GM23338 (cell line): ENCODE results near the gene LRP1B. TPM values are rescaled to one million over a fixed set of nuclear protein-coding genes. Genes with fewer than 3 reads are reported as not detected.
A peak's percentile ranks its signal among the peaks of the same experiment; 100 is the strongest.

Experiments
- ATAC-seq: fragments of 200-7000 bp; cut with Tn5 transposase; 3 replicates; pipeline ENCODE4 v1.9.1; 2020
- DNase-seq: peaks from one replicate; pipeline ENCODE4 v3.0.0-alpha.2; 2015; ENCODE audit warnings: low spot score
- H2AFZ ChIP-seq: fragments of 200-600 bp; sonication (generic); 2 replicates; pipeline ENCODE4 v1.8.0; 2016; ENCODE audit warnings: antibody characterized with exemption, mild to moderate bottlenecking, moderate library complexity
- H3F3A ChIP-seq: fragments of 200-600 bp; sonication (generic); replicated peaks from 2 replicates; pipeline ENCODE4 v1.8.0; 2017; ENCODE audit warnings: antibody characterized with exemption, mixed run types, low read depth
- H3K27ac ChIP-seq: fragments of 200-600 bp; sonication (generic); 2 replicates; pipeline ENCODE4 v1.6.1; 2016; ENCODE audit warnings: low read depth
- H3K27me3 ChIP-seq: fragments of 200-600 bp; sonication (generic); 2 replicates; pipeline ENCODE4 v1.8.0; 2016; ENCODE audit warnings: mild to moderate bottlenecking, mixed run types, moderate library complexity; ENCODE audit not compliant: insufficient read depth
- H3K36me3 ChIP-seq: fragments of 200-600 bp; sonication (generic); 2 replicates; pipeline ENCODE4 v1.8.0; 2016; ENCODE audit warnings: mild to moderate bottlenecking; ENCODE audit not compliant: insufficient read depth
- H3K4me1 ChIP-seq: fragments of 200-600 bp; sonication (generic); 2 replicates; pipeline ENCODE4 v1.8.0; 2016; ENCODE audit warnings: mild to moderate bottlenecking, moderate library complexity; ENCODE audit not compliant: insufficient read depth
- H3K4me2 ChIP-seq: fragments of 200-600 bp; sonication (generic); 2 replicates; pipeline ENCODE4 v1.7.1; 2017; ENCODE audit warnings: mixed run types
- H3K4me3 ChIP-seq: fragments of 200-600 bp; sonication (generic); 2 replicates; pipeline ENCODE4 v1.6.1; 2016; ENCODE audit warnings: mixed run types
- H3K79me2 ChIP-seq: fragments of 200-600 bp; sonication (generic); replicated peaks from 2 replicates; pipeline ENCODE4 v1.8.0; 2017; ENCODE audit warnings: mild to moderate bottlenecking; ENCODE audit not compliant: insufficient read depth
- H3K9me2 ChIP-seq: fragments of 200-600 bp; sonication (generic); 2 replicates; pipeline ENCODE4 v1.8.0; 2017; ENCODE audit not compliant: insufficient read depth
- H4K20me1 ChIP-seq: fragments of 200-600 bp; sonication (generic); replicated peaks from 2 replicates; pipeline ENCODE4 v1.8.0; 2017; ENCODE audit warnings: mild to moderate bottlenecking; ENCODE audit not compliant: insufficient read depth
- H3K27ac Mint-ChIP-seq: 2 replicates; pipeline ENCODE4 v1.8.0; 2020; ENCODE audit warnings: inconsistent platforms, mild to moderate bottlenecking, moderate library complexity, mixed read lengths
- H3K27me3 Mint-ChIP-seq: 3 replicates; pipeline ENCODE4 v1.8.0; 2022; ENCODE audit warnings: low read depth, mild to moderate bottlenecking, moderate library complexity, mixed read lengths, inconsistent platforms; ENCODE audit not compliant: insufficient read depth, poor library complexity
- H3K36me3 Mint-ChIP-seq: 3 replicates; pipeline ENCODE4 v1.8.0; 2021; ENCODE audit warnings: low read depth, mild to moderate bottlenecking, inconsistent platforms, moderate library complexity, mixed read lengths
- H3K4me1 Mint-ChIP-seq: 3 replicates; pipeline ENCODE4 v1.8.0; 2020; ENCODE audit warnings: mild to moderate bottlenecking, inconsistent platforms, mixed read lengths
- H3K4me3 Mint-ChIP-seq: 3 replicates; pipeline ENCODE4 v1.8.0; 2021; ENCODE audit warnings: moderate library complexity, mild to moderate bottlenecking, inconsistent platforms, mixed read lengths
- H3K9me3 Mint-ChIP-seq: 3 replicates; pipeline ENCODE4 v1.8.0; 2020; ENCODE audit warnings: moderate library complexity, mild to moderate bottlenecking, inconsistent platforms, mixed read lengths
- JUNB ChIP-seq: IDR thresholded peaks from one replicate; pipeline ENCODE4 v1.6.1; 2016; ENCODE audit warnings: antibody characterized with exemption; ENCODE audit not compliant: unreplicated experiment
- polyA plus RNA-seq: library from polyadenylated mRNA; unstranded; fragments of >200 nt; fragmentation: Nextera tagmentation; extraction: Ambion mirVana; gene quantifications from 2 replicates; pipeline ENCODE4 v1.2.1, GENCODE V29; 2016
- total RNA-seq: library from RNA; depleted of rRNA; stranded (reverse); fragments of >200 nt; shearing (Covaris generic); gene quantifications from 2 replicates; pipeline ENCODE4 v1.2.3, GENCODE V29; 2014
- TF ChIP-seq, protein P1 (sequence below), 2 experiments: fragments of 200-600 bp in 1 of 2; sonication (generic) in 1 of 2; conservative IDR thresholded peaks; 2 replicates each; pipeline versions ENCODE4 v1.5.1 to v1.6.1; 2016 to 2017; ENCODE audit warnings: antibody characterized with exemption in 2 of 2, low read depth in 2 of 2, mild to moderate bottlenecking in 2 of 2, moderate library complexity in 1 of 2
- TF ChIP-seq, protein P2 (sequence below): fragments of 250-450 bp; sonication (Bioruptor Pico); IDR thresholded peaks from 2 replicates; pipeline ENCODE4 v1.5.0; 2020; ENCODE audit warnings: mild to moderate bottlenecking, moderate library complexity

The LRP1B gene
- total and polyA plus RNA-seq, 2 experiments from 2014 or later = 0.15 to 0.97 TPM

GRCh38 chr2:141411419-141411818 is 719.4 kb downstream of the LRP1B start:
- H3K27ac Mint-ChIP-seq = no peak overlapping the region
- H3K4me1 Mint-ChIP-seq = no peaks in the 10 kb centered on the region
- no peaks in the 10 kb centered on the region for H3K4me1 ChIP-seq
- no peaks in the 10 kb centered on the region for H3F3A ChIP-seq
- TF ChIP-seq JUNB = no peak
- no peaks in the 10 kb centered on the region for H3K9me2 ChIP-seq
- no peak overlapping the region for H3K4me3 ChIP-seq
- no peak overlapping the region for H3K4me3 Mint-ChIP-seq
- no peaks in the 10 kb centered on the region for H3K36me3 ChIP-seq
- no peak overlapping the region for H3K4me2 ChIP-seq
- no peaks in the 10 kb centered on the region for H3K79me2 ChIP-seq
- peaks cover 7% of the 10 kb centered on the region; the same call in 1 of the 3 replicates for H3K36me3 Mint-ChIP-seq
- DNase-seq = no peak
- no peak overlapping the region for H2AFZ ChIP-seq
- peaks cover 8% of the 10 kb centered on the region; the same call in 2 of the 3 replicates for H3K9me3 Mint-ChIP-seq
- H3K27me3 Mint-ChIP-seq = peaks cover 4% of the 10 kb centered on the region
- H4K20me1 ChIP-seq = no peaks in the 10 kb centered on the region
- ATAC-seq = no peak
- no peaks in the 10 kb centered on the region for H3K27me3 ChIP-seq
- no peak overlapping the region for H3K27ac ChIP-seq

DNA sequence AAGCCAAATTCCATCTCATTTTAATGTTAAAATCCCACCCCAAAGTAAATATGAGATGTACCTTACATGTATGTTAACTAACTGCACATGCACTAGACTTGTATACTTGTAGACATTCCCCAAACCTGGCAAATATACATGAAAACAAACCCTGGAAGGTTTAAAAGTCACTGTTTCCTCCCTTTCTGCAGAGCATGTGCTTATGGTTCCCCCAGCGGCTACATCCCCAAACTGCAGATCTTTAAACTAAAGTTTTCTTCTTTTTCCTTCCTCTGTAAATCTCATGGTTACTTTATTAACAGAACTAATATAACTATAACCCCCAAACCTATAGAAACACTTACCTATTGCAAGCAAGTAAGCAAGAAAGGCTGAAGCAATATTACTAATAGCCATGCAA is 731.5 kb downstream of the LRP1B start:
- peak overlapping the region; percentile 48 for H2AFZ ChIP-seq
- Mint-ChIP-seq H3K4me3 (no peak overlapping the region), H3K9me3 (no peaks in the 10 kb centered on the region), H3K27me3 (no peaks in the 10 kb centered on the region), H3K36me3 (no peaks in the 10 kb centered on the region), H3K27ac (no peak overlapping the region; the same call in 1 of the 2 replicates), H3K4me1 (no peaks in the 10 kb centered on the region)
- no peaks in the 10 kb centered on the region for H3F3A ChIP-seq
- DNase-seq (peak; percentile 70), ATAC-seq (peak; percentile 66)
- H3K27me3 ChIP-seq = no peaks in the 10 kb centered on the region
- TF ChIP-seq, protein P1, sequence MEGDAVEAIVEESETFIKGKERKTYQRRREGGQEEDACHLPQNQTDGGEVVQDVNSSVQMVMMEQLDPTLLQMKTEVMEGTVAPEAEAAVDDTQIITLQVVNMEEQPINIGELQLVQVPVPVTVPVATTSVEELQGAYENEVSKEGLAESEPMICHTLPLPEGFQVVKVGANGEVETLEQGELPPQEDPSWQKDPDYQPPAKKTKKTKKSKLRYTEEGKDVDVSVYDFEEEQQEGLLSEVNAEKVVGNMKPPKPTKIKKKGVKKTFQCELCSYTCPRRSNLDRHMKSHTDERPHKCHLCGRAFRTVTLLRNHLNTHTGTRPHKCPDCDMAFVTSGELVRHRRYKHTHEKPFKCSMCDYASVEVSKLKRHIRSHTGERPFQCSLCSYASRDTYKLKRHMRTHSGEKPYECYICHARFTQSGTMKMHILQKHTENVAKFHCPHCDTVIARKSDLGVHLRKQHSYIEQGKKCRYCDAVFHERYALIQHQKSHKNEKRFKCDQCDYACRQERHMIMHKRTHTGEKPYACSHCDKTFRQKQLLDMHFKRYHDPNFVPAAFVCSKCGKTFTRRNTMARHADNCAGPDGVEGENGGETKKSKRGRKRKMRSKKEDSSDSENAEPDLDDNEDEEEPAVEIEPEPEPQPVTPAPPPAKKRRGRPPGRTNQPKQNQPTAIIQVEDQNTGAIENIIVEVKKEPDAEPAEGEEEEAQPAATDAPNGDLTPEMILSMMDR (conservative IDR thresholded peaks at IDR 0.05; ENCODE audit: low read depth in 2 of 2) = peak; percentile 70 to 71
- TF ChIP-seq, protein P2, sequence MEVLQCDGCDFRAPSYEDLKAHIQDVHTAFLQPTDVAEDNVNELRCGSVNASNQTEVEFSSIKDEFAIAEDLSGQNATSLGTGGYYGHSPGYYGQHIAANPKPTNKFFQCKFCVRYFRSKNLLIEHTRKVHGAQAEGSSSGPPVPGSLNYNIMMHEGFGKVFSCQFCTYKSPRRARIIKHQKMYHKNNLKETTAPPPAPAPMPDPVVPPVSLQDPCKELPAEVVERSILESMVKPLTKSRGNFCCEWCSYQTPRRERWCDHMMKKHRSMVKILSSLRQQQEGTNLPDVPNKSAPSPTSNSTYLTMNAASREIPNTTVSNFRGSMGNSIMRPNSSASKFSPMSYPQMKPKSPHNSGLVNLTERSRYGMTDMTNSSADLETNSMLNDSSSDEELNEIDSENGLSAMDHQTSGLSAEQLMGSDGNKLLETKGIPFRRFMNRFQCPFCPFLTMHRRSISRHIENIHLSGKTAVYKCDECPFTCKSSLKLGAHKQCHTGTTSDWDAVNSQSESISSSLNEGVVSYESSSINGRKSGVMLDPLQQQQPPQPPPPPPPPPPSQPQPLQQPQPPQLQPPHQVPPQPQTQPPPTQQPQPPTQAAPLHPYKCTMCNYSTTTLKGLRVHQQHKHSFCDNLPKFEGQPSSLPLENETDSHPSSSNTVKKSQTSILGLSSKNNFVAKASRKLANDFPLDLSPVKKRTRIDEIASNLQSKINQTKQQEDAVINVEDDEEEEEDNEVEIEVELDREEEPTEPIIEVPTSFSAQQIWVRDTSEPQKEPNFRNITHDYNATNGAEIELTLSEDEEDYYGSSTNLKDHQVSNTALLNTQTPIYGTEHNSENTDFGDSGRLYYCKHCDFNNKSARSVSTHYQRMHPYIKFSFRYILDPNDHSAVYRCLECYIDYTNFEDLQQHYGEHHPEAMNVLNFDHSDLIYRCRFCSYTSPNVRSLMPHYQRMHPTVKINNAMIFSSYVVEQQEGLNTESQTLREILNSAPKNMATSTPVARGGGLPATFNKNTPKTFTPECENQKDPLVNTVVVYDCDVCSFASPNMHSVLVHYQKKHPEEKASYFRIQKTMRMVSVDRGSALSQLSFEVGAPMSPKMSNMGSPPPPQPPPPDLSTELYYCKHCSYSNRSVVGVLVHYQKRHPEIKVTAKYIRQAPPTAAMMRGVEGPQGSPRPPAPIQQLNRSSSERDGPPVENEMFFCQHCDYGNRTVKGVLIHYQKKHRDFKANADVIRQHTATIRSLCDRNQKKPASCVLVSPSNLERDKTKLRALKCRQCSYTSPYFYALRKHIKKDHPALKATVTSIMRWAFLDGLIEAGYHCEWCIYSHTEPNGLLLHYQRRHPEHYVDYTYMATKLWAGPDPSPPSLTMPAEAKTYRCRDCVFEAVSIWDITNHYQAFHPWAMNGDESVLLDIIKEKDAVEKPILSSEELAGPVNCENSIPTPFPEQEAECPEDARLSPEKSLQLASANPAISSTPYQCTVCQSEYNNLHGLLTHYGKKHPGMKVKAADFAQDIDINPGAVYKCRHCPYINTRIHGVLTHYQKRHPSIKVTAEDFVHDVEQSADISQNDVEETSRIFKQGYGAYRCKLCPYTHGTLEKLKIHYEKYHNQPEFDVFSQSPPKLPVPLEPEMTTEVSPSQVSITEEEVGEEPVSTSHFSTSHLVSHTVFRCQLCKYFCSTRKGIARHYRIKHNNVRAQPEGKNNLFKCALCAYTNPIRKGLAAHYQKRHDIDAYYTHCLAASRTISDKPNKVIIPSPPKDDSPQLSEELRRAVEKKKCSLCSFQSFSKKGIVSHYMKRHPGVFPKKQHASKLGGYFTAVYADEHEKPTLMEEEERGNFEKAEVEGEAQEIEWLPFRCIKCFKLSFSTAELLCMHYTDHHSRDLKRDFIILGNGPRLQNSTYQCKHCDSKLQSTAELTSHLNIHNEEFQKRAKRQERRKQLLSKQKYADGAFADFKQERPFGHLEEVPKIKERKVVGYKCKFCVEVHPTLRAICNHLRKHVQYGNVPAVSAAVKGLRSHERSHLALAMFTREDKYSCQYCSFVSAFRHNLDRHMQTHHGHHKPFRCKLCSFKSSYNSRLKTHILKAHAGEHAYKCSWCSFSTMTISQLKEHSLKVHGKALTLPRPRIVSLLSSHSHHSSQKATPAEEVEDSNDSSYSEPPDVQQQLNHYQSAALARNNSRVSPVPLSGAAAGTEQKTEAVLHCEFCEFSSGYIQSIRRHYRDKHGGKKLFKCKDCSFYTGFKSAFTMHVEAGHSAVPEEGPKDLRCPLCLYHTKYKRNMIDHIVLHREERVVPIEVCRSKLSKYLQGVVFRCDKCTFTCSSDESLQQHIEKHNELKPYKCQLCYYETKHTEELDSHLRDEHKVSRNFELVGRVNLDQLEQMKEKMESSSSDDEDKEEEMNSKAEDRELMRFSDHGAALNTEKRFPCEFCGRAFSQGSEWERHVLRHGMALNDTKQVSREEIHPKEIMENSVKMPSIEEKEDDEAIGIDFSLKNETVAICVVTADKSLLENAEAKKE (CRISPR knock-in tag) = no peak
- H3K9me2 ChIP-seq = no peaks in the 10 kb centered on the region
- no peak overlapping the region for H3K4me2 ChIP-seq
- H3K4me1 ChIP-seq = no peaks in the 10 kb centered on the region
- no peaks in the 10 kb centered on the region for H3K36me3 ChIP-seq
- H4K20me1 ChIP-seq = no peaks in the 10 kb centered on the region
- no peak overlapping the region for H3K4me3 ChIP-seq
- no peak overlapping the region for H3K27ac ChIP-seq
- H3K79me2 ChIP-seq = no peaks in the 10 kb centered on the region
